ENCODE results near the gene KCNIP3.

KCNIP3 gene

GRCh38 chr2:95312543-95313201, 15.5 kb downstream of the KCNIP3 start:
- peaks cover 6 to 29% (median 20%) of the 10 kb centered on the region in 5 donors for H3K27me3 ChIP-seq (ENCODE audit: control insufficient read depth in 5 of 5, insufficient read depth in 4 of 5, low read length in 5 of 5)
- H3K9me3 ChIP-seq (ENCODE audit: control insufficient read depth in 5 of 5, low read length in 5 of 5) = no peaks in the 10 kb centered on the region
- H3K4me1 ChIP-seq (ENCODE audit: control insufficient read depth in 5 of 5, insufficient read depth in 5 of 5, low read length in 5 of 5) = peaks cover 0 to 7% (median 0%) of the 10 kb centered on the region in 5 donors
- no peak overlapping the region for H3K4me3 ChIP-seq (ENCODE audit: low read depth in 1 of 5, low read length in 5 of 5)
- H3K9ac ChIP-seq (ENCODE audit: low read length in 5 of 5) = no peak overlapping the region
- no peak overlapping the region for H3K27ac ChIP-seq (ENCODE audit: low read depth, low read length)
- H3K36me3 ChIP-seq (ENCODE audit: control insufficient read depth in 5 of 5, insufficient read depth in 5 of 5, low read length in 5 of 5) = no peaks in the 10 kb centered on the region

GRCh38 chr2:95313296-95314131, 16.4 kb downstream of the KCNIP3 start:
- Histone ChIP-seq H3K27ac (ENCODE audit: low read depth, low read length) (no peak overlapping the region), H3K27me3 (ENCODE audit: control insufficient read depth in 5 of 5, insufficient read depth in 4 of 5, low read length in 5 of 5) (peaks cover 6 to 29% (median 20%) of the 10 kb centered on the region in 5 donors), H3K4me1 (ENCODE audit: control insufficient read depth in 5 of 5, insufficient read depth in 5 of 5, low read length in 5 of 5) (peaks cover 0 to 7% (median 0%) of the 10 kb centered on the region in 5 donors), H3K4me3 (ENCODE audit: low read depth in 1 of 5, low read length in 5 of 5) (no peak overlapping the region), H3K9me3 (ENCODE audit: control insufficient read depth in 5 of 5, low read length in 5 of 5) (no peaks in the 10 kb centered on the region), H3K9ac (ENCODE audit: low read length in 5 of 5) (no peak overlapping the region), H3K36me3 (ENCODE audit: control insufficient read depth in 5 of 5, insufficient read depth in 5 of 5, low read length in 5 of 5) (no peaks in the 10 kb centered on the region)

GRCh38 chr2:95314598-95314963, 17.4 kb downstream of the KCNIP3 start:
- H3K4me1 ChIP-seq (ENCODE audit: control insufficient read depth in 5 of 5, insufficient read depth in 5 of 5, low read length in 5 of 5) = peaks cover 0 to 7% (median 0%) of the 10 kb centered on the region in 5 donors

GRCh38 chr2:95314964-95315611, 17.9 kb downstream of the KCNIP3 start:
- Histone ChIP-seq H3K9ac (ENCODE audit: low read length in 5 of 5) (no peak overlapping the region), H3K27me3 (ENCODE audit: control insufficient read depth in 5 of 5, insufficient read depth in 4 of 5, low read length in 5 of 5) (peaks cover 2 to 31% (median 20%) of the 10 kb centered on the region in 5 donors), H3K36me3 (ENCODE audit: control insufficient read depth in 5 of 5, insufficient read depth in 5 of 5, low read length in 5 of 5) (no peaks in the 10 kb centered on the region), H3K4me1 (ENCODE audit: control insufficient read depth in 5 of 5, insufficient read depth in 5 of 5, low read length in 5 of 5) (peaks cover 0 to 7% (median 0%) of the 10 kb centered on the region in 5 donors), H3K27ac (ENCODE audit: low read depth, low read length) (no peak overlapping the region), H3K9me3 (ENCODE audit: control insufficient read depth in 5 of 5, low read length in 5 of 5) (no peaks in the 10 kb centered on the region), H3K4me3 (ENCODE audit: low read depth in 1 of 5, low read length in 5 of 5) (no peak overlapping the region)

More at GRCh38 chr2:95314598-95314963, 17.4 kb downstream of the KCNIP3 start:
- H3K4me3 ChIP-seq (ENCODE audit: low read depth in 1 of 5, low read length in 5 of 5) = no peak overlapping the region
- H3K27ac ChIP-seq (ENCODE audit: low read depth, low read length) = no peak overlapping the region
- H3K27me3 ChIP-seq (ENCODE audit: control insufficient read depth in 5 of 5, insufficient read depth in 4 of 5, low read length in 5 of 5) = peaks cover 6 to 32% (median 20%) of the 10 kb centered on the region in 5 donors
- H3K9ac ChIP-seq (ENCODE audit: low read length in 5 of 5) = no peak overlapping the region
- no peaks in the 10 kb centered on the region for H3K36me3 ChIP-seq (ENCODE audit: control insufficient read depth in 5 of 5, insufficient read depth in 5 of 5, low read length in 5 of 5)
- H3K9me3 ChIP-seq (ENCODE audit: control insufficient read depth in 5 of 5, low read length in 5 of 5) = no peaks in the 10 kb centered on the region

- Histone ChIP-seq H3K27ac (ENCODE audit: low read depth, low read length) (no peak overlapping the region), H3K9me3 (ENCODE audit: control insufficient read depth in 5 of 5, low read length in 5 of 5) (no peaks in the 10 kb centered on the region), H3K36me3 (ENCODE audit: control insufficient read depth in 5 of 5, insufficient read depth in 5 of 5, low read length in 5 of 5) (no peaks in the 10 kb centered on the region), H3K9ac (ENCODE audit: low read length in 5 of 5) (no peak overlapping the region), H3K27me3 (ENCODE audit: control insufficient read depth in 5 of 5, insufficient read depth in 4 of 5, low read length in 5 of 5) (peaks cover 0 to 23% (median 17%) of the 10 kb centered on the region in 5 donors), H3K4me1 (ENCODE audit: control insufficient read depth in 5 of 5, insufficient read depth in 5 of 5, low read length in 5 of 5) (peaks cover 0 to 7% (median 0%) of the 10 kb centered on the region in 5 donors), H3K4me3 (ENCODE audit: low read depth in 1 of 5, low read length in 5 of 5) (no peak overlapping the region)
Observed at GRCh38 chr2:95315801-95316411, 18.8 kb downstream of the KCNIP3 start.

- peaks cover 0 to 16% (median 12%) of the 10 kb centered on the region in 5 donors for H3K27me3 ChIP-seq (ENCODE audit: control insufficient read depth in 5 of 5, insufficient read depth in 4 of 5, low read length in 5 of 5)
- no peak overlapping the region for H3K9ac ChIP-seq (ENCODE audit: low read length in 5 of 5)
- no peak overlapping the region for H3K27ac ChIP-seq (ENCODE audit: low read depth, low read length)
Observed at GRCh38 chr2:95316466-95317122, 19.4 kb downstream of the KCNIP3 start.

GRCh38 chr2:95317123-95317500, 20.0 kb downstream of the KCNIP3 start:
- H3K4me3 ChIP-seq (ENCODE audit: low read depth in 1 of 5, low read length in 5 of 5) = no peak overlapping the region
- no peaks in the 10 kb centered on the region for H3K36me3 ChIP-seq (ENCODE audit: control insufficient read depth in 5 of 5, insufficient read depth in 5 of 5, low read length in 5 of 5)
- peaks cover 0 to 12% (median 11%) of the 10 kb centered on the region in 5 donors for H3K27me3 ChIP-seq (ENCODE audit: control insufficient read depth in 5 of 5, insufficient read depth in 4 of 5, low read length in 5 of 5)
- peaks cover 0 to 7% (median 0%) of the 10 kb centered on the region in 5 donors for H3K4me1 ChIP-seq (ENCODE audit: control insufficient read depth in 5 of 5, insufficient read depth in 5 of 5, low read length in 5 of 5)
- H3K27ac ChIP-seq (ENCODE audit: low read depth, low read length) = no peak overlapping the region
- no peaks in the 10 kb centered on the region for H3K9me3 ChIP-seq (ENCODE audit: control insufficient read depth in 5 of 5, low read length in 5 of 5)
- no peak overlapping the region for H3K9ac ChIP-seq (ENCODE audit: low read length in 5 of 5)

More at GRCh38 chr2:95316466-95317122, 19.4 kb downstream of the KCNIP3 start:
- Histone ChIP-seq H3K4me1 (ENCODE audit: control insufficient read depth in 5 of 5, insufficient read depth in 5 of 5, low read length in 5 of 5) (peaks cover 0 to 7% (median 0%) of the 10 kb centered on the region in 5 donors), H3K9me3 (ENCODE audit: control insufficient read depth in 5 of 5, low read length in 5 of 5) (no peaks in the 10 kb centered on the region), H3K4me3 (ENCODE audit: low read depth in 1 of 5, low read length in 5 of 5) (no peak overlapping the region), H3K36me3 (ENCODE audit: control insufficient read depth in 5 of 5, insufficient read depth in 5 of 5, low read length in 5 of 5) (no peaks in the 10 kb centered on the region)

- Histone ChIP-seq H3K9me3 (ENCODE audit: control insufficient read depth in 5 of 5, low read length in 5 of 5) (no peaks in the 10 kb centered on the region), H3K9ac (ENCODE audit: low read length in 5 of 5) (no peak overlapping the region), H3K27ac (ENCODE audit: low read depth, low read length) (no peak overlapping the region), H3K27me3 (ENCODE audit: control insufficient read depth in 5 of 5, insufficient read depth in 4 of 5, low read length in 5 of 5) (peaks cover 0 to 11% (median 9%) of the 10 kb centered on the region in 5 donors), H3K4me1 (ENCODE audit: control insufficient read depth in 5 of 5, insufficient read depth in 5 of 5, low read length in 5 of 5) (peaks cover 0 to 7% (median 0%) of the 10 kb centered on the region in 5 donors), H3K4me3 (ENCODE audit: low read depth in 1 of 5, low read length in 5 of 5) (no peak overlapping the region), H3K36me3 (ENCODE audit: control insufficient read depth in 5 of 5, insufficient read depth in 5 of 5, low read length in 5 of 5) (no peaks in the 10 kb centered on the region)
Observed at GRCh38 chr2:95317665-95318425, 20.7 kb downstream of the KCNIP3 start.

All from subcutaneous abdominal adipose tissue (tissue), 5 donors.